Esophagus muscularis mucosa (tissue), 3 donors: ENCODE data around the gene TMEM255B.

Experiments
- POLR2AphosphoS5 ChIP-seq, 2 donors: sonication (generic); formaldehyde crosslinking; IDR thresholded peaks; one replicate each; pipeline ENCODE4 v1.6.1; 2017; ENCODE audit warnings: antibody characterized with exemption in 2 of 2
- TF ChIP-seq, protein P1 (sequence below), 3 experiments: fragments of 200-600 bp in 2 of 3; fragments of 450-650 bp in 1 of 3; sonication (generic) in 2 of 3; IDR thresholded peaks; one replicate each; pipeline ENCODE4 v1.5.1; 2017 to 2019; ENCODE audit warnings: antibody characterized with exemption in 3 of 3, mild to moderate bottlenecking in 2 of 3, moderate library complexity in 1 of 3

DNA sequence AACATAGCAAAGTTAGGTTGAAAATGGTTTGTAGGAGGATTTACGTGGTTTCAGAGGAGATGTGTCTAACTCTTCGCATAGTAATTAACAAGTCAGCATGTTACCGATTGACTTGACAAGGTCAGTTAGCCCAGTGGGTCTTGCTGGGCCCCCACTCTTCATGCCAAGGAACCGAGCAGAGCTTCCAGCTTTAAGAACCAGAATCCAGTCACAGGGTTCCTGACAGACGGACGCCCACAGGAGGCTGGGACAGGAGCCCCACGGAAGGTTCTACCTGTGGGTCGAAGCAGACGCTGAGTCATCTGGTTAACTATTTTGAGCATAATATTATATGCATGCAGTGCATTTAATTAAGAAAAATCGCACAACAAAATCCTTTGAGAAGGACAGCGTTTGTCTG lies 3.5 kb downstream of the TMEM255B start:
- TF ChIP-seq, protein P1, sequence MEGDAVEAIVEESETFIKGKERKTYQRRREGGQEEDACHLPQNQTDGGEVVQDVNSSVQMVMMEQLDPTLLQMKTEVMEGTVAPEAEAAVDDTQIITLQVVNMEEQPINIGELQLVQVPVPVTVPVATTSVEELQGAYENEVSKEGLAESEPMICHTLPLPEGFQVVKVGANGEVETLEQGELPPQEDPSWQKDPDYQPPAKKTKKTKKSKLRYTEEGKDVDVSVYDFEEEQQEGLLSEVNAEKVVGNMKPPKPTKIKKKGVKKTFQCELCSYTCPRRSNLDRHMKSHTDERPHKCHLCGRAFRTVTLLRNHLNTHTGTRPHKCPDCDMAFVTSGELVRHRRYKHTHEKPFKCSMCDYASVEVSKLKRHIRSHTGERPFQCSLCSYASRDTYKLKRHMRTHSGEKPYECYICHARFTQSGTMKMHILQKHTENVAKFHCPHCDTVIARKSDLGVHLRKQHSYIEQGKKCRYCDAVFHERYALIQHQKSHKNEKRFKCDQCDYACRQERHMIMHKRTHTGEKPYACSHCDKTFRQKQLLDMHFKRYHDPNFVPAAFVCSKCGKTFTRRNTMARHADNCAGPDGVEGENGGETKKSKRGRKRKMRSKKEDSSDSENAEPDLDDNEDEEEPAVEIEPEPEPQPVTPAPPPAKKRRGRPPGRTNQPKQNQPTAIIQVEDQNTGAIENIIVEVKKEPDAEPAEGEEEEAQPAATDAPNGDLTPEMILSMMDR (IDR thresholded peaks at IDR 0.05) = no peak
- TF ChIP-seq POLR2AphosphoS5 (IDR thresholded peaks at IDR 0.05) = no peak
